RWPE2 (cell line): ENCODE data around the gene CAMK2B.

Experiments used
- ATAC-seq: fragments of 200-7000 bp; cut with Tn5 transposase; 3 replicates; pipeline ENCODE4 v1.9.1; 2021; ENCODE audit warnings: low read depth
- DNase-seq: peaks from one replicate; pipeline ENCODE4 v3.0.0-alpha.2; 2020; ENCODE audit warnings: low spot score
- H3K27ac ChIP-seq: fragments of 450-650 bp; 2 replicates; pipeline ENCODE4 v1.5.1; 2017; ENCODE audit warnings: mild to moderate bottlenecking; ENCODE audit not compliant: poor library complexity, severe bottlenecking
- H3K27me3 ChIP-seq: fragments of 250-450 bp; sonication (Bioruptor Pico); 2 replicates; pipeline ENCODE4 v1.5.1; 2021; ENCODE audit warnings: mild to moderate bottlenecking, moderate library complexity; ENCODE audit not compliant: insufficient read depth, poor library complexity, severe bottlenecking
- H3K36me3 ChIP-seq: fragments of 250-450 bp; sonication (Bioruptor Pico); 2 replicates; pipeline ENCODE4 v1.5.1; 2020; ENCODE audit warnings: low read depth, mild to moderate bottlenecking, moderate library complexity
- H3K4me1 ChIP-seq: fragments of 250-450 bp; sonication (Bioruptor Pico); 2 replicates; pipeline ENCODE4 v1.5.1; 2021; ENCODE audit warnings: mild to moderate bottlenecking, moderate library complexity; ENCODE audit not compliant: insufficient read depth, poor library complexity, severe bottlenecking
- H3K4me3 ChIP-seq: fragments of 250-450 bp; sonication (Bioruptor Pico); 2 replicates; pipeline ENCODE4 v1.5.1; 2021; ENCODE audit warnings: mild to moderate bottlenecking, moderate library complexity; ENCODE audit not compliant: severe bottlenecking
- H3K9me3 ChIP-seq: fragments of 250-450 bp; sonication (Bioruptor Pico); 2 replicates; pipeline ENCODE4 v1.5.1; 2021; ENCODE audit warnings: mild to moderate bottlenecking, moderate library complexity; ENCODE audit not compliant: severe bottlenecking
- CTCF ChIP-seq: fragments of 450-650 bp; IDR thresholded peaks from one replicate; pipeline ENCODE4 v1.5.1; 2017; ENCODE audit warnings: mild to moderate bottlenecking, moderate library complexity; ENCODE audit not compliant: poor library complexity, severe bottlenecking

CAMK2B gene

DNA sequence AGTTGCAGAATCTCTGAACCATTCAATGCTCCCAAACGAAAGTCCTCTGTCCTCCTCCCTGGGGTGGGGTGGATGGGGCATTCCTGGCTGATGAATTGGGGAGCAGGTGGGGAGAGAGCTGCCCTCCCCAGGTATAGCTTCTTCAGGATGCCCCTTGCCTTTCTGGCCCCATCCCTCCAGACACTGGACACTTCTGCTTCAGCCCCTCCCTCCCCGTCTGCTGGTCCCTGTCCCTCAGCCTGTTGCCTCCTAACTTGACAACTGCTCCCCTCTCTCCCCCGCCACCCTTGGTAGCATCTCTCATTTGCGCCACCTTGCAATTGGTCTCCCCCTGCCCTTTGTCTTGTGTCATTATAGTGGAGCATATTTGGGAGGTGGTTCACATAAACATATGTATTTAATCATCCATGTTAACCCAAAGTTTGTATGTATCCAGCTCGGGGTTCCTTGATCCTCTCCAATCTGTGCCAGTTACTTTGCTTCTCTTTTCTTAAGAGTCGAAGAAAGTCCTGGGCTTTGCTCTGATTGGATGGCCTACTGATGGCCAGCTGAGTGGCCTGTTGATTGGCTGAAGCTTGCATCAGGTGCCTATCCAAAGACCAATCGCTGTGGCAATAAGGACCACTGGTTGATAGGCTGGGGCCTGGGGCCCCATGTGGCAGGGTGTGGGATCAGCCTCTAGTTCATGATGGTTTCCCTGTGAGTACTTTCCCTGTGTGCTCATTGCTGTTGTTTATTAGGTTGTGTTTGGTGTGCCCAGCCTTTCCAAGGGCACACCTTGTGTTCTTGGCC is 132.2 kb downstream of the CAMK2B start:
- Histone ChIP-seq H3K9me3 (no peaks in the 10 kb centered on the region), H3K4me3 (no peak overlapping the region), H3K27ac (no peak overlapping the region), H3K4me1 (no peaks in the 10 kb centered on the region), H3K36me3 (no peaks in the 10 kb centered on the region), H3K27me3 (no peaks in the 10 kb centered on the region)
- DNase-seq, result peak; percentile 21
- TF ChIP-seq CTCF, result no peak
- no peak for ATAC-seq

DNA sequence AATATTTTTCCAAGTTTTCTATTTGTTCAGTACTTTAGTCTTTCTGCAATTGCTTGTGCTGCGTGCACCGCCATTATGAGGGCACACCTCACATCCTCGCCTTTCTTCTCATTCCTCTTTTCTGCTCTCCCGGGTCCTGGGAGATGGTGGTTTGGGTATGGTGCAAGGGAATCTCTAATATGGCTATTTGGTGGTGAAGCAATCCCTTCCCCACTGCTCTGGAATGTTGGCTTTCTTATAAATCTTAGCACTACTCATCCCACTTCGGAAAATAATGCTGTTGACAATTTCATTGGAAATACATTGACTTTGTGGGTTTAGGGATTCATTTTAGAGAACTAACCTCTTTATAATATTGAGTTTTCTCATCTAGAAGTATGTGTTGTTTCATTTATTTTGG is 134.2 kb downstream of the CAMK2B start:
- H3K27me3 ChIP-seq, result no peaks in the 10 kb centered on the region
- DNase-seq (no peak), ATAC-seq (no peak)
- TF ChIP-seq CTCF, result no peak
- no peaks in the 10 kb centered on the region for H3K36me3 ChIP-seq
- no peak overlapping the region for H3K27ac ChIP-seq
- H3K4me1 ChIP-seq, result no peaks in the 10 kb centered on the region
- no peaks in the 10 kb centered on the region for H3K9me3 ChIP-seq
- no peak overlapping the region for H3K4me3 ChIP-seq

DNA sequence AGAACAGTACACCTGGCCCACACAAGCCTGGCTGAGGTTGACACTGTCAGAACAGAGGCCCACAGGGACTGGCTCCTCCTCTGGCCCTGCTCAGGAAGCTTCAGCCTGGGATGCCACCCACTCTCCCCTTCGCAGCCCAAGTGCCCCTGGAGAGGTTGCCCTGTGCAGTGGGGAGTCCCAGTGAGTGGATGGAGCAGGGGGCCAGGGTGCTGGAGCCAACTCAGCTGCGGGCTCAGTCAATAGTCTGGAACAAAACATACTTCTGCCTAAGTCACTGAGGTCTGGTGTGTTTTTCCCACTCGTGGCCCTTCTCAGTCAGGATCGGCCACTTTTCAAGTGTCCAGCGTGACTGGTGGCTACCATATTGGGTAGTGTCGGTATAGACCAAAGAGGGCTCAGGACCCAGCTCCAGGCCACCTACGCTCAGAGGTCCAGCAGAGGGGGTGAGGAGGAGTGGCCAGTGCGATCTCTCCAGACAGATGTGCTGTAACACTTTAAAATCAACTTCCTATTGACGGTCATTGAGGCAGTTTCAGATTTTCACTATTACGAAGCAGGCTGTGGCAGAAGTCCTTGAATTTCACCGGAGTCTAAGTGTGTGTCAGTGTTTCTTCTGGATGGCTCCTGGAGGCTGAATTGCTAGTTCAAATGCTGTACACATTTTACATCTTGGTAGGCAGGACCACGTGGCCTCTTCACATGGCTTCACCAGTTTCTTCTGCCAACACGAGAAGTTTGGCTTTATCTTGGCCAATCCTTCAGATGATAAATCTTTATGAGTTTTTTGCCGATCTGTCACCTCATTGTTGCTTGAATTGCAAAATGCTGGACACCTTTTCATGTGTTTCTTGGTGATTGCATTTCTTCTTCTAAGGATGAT is 135.2 kb downstream of the CAMK2B start:
- peak; percentile 29 for DNase-seq
- H3K9me3 ChIP-seq, result no peaks in the 10 kb centered on the region
- no peak for ATAC-seq
- no peaks in the 10 kb centered on the region for H3K27me3 ChIP-seq
- H3K27ac ChIP-seq, result no peak overlapping the region
- no peaks in the 10 kb centered on the region for H3K4me1 ChIP-seq
- no peak for TF ChIP-seq CTCF
- no peak overlapping the region for H3K4me3 ChIP-seq
- no peaks in the 10 kb centered on the region for H3K36me3 ChIP-seq

DNA sequence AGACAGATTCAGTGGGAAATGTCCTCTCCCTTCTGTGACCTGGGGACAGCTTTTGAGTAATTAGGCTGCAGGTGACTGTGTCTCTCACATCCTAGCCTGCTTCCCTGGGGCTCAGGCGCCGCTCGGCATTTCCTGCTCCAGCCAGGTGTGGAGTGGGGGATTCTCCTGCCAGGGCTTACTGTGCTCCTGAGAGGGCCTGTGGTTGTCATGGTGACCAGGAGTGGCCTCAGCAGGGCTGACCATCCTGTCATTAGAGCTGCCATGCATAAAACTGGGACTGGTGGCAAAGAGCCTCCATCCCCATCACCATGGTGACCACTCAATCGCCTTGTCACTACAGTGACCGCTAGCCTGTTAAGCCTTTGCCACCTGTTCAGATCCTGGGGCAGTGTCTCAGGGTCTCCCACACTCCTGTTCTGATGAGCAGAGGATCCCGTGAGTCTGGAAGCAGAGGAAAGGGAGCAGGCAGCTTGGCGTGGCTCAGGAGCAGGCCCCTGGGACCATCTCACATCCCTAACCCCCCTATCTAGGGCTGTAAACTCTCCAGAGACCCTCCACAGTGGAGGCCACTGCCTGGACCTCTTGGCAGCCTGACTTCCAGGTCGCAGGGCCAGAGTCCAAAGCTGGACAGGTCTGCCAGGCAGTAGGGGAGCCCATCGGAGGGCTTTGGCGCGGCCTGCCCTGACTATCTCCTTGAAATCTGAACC is 136.0 kb downstream of the CAMK2B start, which contains the start of gene GCK:
TSS of gene GCK (minus strand) at position 154 of the 707 bp plus-strand sequence. CDS start 486 bp downstream, outside the sequence.
- no peak within 1 kb of the TSS for H3K27ac ChIP-seq
- no peaks in the 10 kb centered on the region for H3K36me3 ChIP-seq
- ATAC-seq, result no peak
- no peaks in the 10 kb centered on the region for H3K27me3 ChIP-seq
- no peak for TF ChIP-seq CTCF
- H3K9me3 ChIP-seq, result no peaks in the 10 kb centered on the region
- DNase-seq, result peak; percentile 26
- no peak within 1 kb of the TSS for H3K4me3 ChIP-seq
- peaks cover 6% of the 10 kb centered on the region for H3K4me1 ChIP-seq
